Measurements from ENCODE around the gene MESD.

MESD gene

GRCh38 chr15:80989518-80990478 lies at the start of gene MESD:
TSS of gene MESD (minus strand) at chr15:80989819. CDS start at chr15:80989791, 28 bp downstream.
- DNase-seq, result peak; percentile 96 to 99 (median 98)

GRCh38 chr15:81038975-81039607 lies 49.5 kb upstream of the MESD start:
- DNase-seq, result no peak

DNA sequence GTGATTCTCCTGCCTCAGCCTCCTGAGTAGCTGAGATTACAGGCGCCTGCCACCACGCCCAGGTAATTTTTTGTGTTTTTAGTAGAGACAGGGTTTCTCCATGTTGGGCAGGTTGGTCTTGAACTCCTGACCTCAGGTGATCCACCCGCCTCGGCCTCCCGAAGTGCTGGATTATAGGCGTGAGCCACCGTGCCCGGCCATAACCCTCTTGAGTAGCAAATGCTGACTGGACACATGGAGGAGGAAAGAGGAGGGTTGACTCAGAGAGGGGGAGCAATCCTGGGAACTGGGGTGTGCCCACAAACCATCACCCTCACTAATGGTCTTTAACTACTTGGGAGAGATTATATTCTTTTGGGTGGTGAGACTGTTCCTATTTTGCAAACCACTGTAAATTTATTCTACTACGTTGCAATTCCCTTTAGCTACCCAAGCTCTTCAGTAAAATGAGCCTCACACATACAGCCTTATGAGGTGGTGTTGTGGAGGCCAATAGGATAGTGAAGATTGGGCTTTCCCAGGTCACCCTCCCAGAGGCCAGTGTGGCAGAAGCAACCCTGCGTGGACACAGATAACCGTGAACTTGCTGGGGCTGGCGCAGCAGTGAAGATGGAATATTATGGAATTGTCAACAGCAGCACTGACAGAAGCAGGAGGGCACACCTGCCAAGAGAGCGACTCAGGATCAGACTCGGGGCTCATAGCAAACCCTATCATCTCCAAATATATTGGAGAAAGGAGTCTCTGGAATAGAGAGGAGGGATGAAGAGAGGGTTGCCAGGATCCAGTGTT lies 48.5 kb upstream of the MESD start:
- DNase-seq, result no peak

- no peak for DNase-seq
Observed at GRCh38 chr15:81033508-81033907, 43.9 kb upstream of the MESD start.

- no peak for DNase-seq
Observed at GRCh38 chr15:81032818-81033217, 43.2 kb upstream of the MESD start.

GRCh38 chr15:81032355-81032754 lies 42.7 kb upstream of the MESD start:
- DNase-seq, result no peak

DNA sequence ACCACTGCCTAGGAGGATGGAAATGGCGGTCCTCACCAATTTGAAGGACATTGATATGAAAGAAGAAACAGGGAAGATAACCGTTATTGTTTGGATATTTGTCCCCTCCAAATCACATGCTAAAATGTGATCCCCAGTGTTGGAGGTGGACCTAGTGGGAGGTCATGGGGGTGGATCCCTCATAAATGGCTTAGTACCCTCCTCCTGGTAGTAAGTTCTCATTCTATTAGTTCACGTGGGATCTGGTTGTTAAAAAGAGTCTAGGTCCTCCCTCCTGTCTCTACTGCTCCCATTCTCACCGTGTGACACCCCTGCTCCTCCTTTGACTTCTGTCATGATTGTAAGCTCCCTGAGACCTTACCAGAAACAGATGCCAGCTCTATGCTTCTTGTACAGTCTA lies 41.6 kb upstream of the MESD start:
- DNase-seq, result no peak

DNA sequence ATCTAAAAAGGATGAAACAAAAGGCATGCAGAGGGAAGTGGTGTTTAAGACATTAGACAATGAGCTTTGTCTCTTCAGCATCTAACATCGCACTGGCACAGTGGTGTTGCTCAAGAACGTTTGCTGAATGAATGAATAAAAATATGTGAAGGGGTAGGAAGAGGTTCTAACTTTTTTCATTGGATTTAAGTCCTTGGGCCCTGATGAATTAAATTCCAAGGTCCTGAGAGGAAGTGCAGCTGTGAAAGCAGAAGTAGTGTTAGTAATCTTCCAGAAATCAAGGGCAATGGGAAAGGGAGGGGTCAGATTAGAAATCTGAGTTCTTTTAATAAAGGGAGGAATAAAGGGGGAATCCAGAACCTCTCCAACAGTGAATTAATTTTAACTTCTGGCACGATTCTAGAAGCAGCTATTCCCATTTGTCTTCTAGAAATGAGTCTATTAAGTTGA lies 40.7 kb upstream of the MESD start:
- DNase-seq, result peak; percentile 58 to 78 (median 72)

DNA sequence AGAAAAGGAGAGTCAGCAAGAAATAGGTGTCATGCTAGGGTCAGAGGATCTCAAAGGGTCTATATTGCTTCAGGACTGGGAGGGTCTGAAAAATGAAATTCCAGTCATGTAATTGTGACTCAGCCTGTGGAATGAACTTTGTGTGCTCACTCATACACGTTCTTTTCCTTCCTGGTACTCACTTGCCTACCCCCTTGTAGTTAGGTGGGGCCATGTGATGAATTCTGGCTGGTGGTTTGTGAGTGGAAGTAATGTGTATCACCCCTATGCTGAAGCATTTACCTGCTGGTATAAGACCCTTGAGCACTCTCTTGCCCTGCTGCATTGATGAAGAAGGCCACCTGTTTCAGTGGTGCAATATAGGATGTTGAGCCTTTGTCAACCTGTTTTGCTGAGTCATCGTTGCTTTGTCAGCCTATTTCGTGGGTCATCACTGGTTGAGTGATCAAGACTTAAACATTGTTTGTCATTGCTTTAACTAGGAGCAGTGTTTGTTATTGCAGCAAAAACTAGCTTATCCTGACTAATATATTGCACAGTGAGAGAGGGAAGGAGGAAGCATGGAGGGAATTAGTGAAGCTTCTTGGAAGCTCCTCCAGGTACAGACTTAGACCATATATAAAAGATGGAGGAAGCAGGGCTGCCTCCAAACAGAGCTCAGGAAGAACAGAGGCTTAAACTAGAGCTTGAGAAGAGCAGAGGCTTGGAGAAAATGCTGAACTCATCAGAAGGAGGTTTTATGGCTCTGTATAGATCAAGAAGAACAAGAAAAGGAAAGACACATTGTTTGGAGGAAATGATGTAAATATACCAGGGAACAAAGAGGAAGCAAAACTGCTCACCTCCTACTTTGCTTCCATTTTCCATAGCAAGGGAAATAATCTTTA lies 40.0 kb upstream of the MESD start:
- peak; percentile 25 to 67 (median 52) for DNase-seq

- peak; percentile 34 to 66 (median 41) for DNase-seq
Observed at GRCh38 chr15:81026836-81027599, 37.4 kb upstream of the MESD start.

GRCh38 chr15:81025721-81026370 lies 36.2 kb upstream of the MESD start:
- no peak for DNase-seq

GRCh38 chr15:81024936-81025335 lies 35.3 kb upstream of the MESD start:
- peak in 1 of 3 donors; percentile 30 for DNase-seq

GRCh38 chr15:81024265-81024872 lies 34.8 kb upstream of the MESD start:
- DNase-seq, result peak; percentile 46 to 61 (median 56)

- peak; percentile 94 to 99 (median 97) for DNase-seq
Observed at GRCh38 chr15:81023483-81024264, 34.1 kb upstream of the MESD start.

- DNase-seq, result no peak
Observed at GRCh38 chr15:81021321-81021720, 31.7 kb upstream of the MESD start.

GRCh38 chr15:81018197-81018596 lies 28.6 kb upstream of the MESD start:
- DNase-seq, result no peak

DNA sequence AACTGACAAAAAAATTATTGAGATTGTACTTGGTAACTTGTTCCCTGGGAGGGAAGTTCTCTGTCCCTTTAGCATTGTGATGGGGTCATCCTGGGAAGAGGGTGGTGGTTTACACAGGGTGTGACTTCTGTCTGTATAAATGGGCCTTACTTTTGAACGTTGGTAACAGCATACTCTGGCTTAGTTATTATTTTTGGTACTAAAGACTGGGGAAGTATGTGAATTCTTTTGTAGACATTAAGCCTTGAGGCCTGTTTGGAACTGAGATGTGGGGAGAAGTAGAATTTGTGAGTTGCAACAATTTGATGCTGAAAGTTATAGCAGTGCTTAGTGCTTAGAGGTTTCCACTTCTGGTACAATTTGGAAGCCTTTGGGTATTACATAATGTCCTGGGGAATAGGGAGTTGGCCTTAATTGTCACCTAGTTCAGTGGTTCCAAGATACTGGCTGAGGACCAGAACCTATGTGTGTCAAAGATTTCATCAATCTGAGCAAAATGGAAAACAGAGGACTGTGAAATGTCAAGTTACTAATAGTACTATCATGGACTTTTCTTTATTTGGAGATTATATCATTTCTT lies 27.0 kb upstream of the MESD start:
- no peak for DNase-seq

DNA sequence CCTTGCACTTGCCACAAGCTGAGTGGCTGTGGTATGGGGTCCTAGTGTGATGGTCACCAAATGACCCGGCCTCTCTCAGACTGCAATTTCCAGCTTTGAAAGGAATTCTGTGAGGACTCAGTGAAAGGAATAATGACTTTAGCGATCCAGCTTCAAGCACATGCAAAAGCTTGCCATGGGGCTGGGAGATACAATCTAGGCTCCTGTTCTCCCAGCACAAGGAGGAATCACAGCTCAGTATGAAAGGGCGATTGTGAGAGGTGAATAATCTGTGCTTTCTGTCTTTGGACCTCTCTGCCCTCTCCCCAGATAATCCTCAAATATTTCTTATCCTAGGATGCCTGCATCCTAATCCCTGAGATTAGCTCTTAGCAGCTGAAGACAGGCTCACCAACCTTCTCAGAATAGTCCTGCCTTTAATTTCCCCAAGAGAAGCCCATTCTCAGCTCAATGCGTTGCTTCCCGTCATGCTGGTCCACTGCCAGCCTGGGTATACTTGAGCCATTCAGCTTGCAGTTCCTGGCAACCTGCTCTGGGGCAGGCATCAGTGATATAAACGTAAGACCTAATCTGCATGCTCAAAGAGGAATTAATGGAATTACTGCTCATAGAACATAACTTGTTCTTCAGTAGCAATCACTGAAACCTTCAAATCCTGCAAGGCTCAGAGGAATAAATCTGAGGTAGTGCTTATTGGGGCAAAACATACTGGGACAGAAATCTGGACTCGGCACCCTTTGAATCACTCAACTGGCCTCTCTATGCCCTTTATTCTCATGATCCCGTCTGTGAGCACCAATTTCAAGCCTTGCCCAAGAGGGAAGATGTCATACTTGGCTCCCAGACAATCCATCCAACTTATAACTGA lies 26.2 kb upstream of the MESD start:
- DNase-seq, result no peak
